B cell (primary cell): ENCODE results near the gene ANK3.

Source experiments
- EZH2 ChIP-seq: IDR thresholded peaks from 2 replicates; pipeline ENCODE4 v1.6.1; 2012; ENCODE audit warnings: borderline replicate concordance, low read depth, mild to moderate bottlenecking, moderate library complexity, low read length; ENCODE audit not compliant: insufficient read depth, poor library complexity, severe bottlenecking
- TF ChIP-seq, protein P1 (sequence below): fragments of 200-600 bp; IDR thresholded peaks from one replicate; pipeline ENCODE4 v1.8.0; 2022; ENCODE audit warnings: antibody characterized with exemption, mild to moderate bottlenecking

DNA sequence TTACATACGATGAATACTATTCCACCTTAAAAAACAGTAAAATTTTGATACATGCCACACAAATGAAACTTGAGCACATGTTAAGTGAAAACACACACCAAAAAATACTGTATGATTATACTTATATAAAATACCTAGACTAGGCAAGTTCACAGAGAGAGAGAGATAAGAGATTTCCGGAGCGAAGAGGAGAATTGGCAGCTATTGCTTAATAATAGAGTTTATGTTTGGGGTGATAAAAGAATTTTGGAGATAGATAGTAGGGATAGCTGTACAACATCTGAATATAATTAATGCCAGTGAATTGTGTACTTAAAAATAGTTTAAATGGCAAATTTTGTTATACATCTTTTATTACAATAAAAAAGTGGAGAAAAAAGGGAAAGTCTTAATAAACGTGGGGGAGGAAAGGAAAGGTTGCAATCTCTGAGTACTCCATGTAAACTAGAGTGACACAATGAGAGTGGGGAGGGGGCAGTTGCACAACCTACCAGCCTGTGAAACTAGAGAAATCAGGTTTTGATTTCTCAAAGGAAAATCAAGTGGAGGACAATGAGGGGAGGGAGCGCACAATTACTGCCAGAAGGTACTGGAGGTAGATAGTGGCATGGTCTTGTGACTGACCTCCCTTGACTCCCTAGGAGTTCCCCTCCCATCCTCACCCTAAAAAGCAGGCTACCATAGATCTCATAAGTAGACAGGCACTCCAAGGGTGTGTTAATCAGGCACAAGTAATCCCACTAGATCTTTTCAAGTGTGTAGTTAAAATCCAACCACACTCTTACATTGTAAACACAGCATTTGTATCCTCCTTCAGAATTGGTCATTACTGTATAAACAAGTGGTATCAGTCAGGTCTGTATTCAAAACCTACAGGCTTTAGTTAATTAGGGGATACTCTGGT is 31.6 kb upstream of the ANK3 start:
- TF ChIP-seq, protein P1, sequence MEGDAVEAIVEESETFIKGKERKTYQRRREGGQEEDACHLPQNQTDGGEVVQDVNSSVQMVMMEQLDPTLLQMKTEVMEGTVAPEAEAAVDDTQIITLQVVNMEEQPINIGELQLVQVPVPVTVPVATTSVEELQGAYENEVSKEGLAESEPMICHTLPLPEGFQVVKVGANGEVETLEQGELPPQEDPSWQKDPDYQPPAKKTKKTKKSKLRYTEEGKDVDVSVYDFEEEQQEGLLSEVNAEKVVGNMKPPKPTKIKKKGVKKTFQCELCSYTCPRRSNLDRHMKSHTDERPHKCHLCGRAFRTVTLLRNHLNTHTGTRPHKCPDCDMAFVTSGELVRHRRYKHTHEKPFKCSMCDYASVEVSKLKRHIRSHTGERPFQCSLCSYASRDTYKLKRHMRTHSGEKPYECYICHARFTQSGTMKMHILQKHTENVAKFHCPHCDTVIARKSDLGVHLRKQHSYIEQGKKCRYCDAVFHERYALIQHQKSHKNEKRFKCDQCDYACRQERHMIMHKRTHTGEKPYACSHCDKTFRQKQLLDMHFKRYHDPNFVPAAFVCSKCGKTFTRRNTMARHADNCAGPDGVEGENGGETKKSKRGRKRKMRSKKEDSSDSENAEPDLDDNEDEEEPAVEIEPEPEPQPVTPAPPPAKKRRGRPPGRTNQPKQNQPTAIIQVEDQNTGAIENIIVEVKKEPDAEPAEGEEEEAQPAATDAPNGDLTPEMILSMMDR: no peak
- TF ChIP-seq EZH2: no peak
